Lower leg skin (tissue), 3 donors: ENCODE data around the gene PIK3AP1.

ENCODE experiments used
- CTCF ChIP-seq, 3 donors: fragments of 450-650 bp; IDR thresholded peaks; one replicate each; pipeline ENCODE4 v1.5.1; 2016; ENCODE audit warnings: antibody characterized with exemption in 3 of 3, mild to moderate bottlenecking in 3 of 3, moderate library complexity in 2 of 3
- POLR2A ChIP-seq, 2 donors: fragments of 450-650 bp; IDR thresholded peaks; one replicate each; pipeline ENCODE4 v1.6.1; 2016 to 2017; ENCODE audit warnings: antibody characterized with exemption in 2 of 2, mild to moderate bottlenecking in 1 of 2, moderate library complexity in 1 of 2

- TF ChIP-seq CTCF (IDR thresholded peaks at IDR 0.05) (no peak), POLR2A (IDR thresholded peaks at IDR 0.05) (no peak)
These were observed 141.2 kb downstream of the PIK3AP1 start for GRCh38 chr10:96579133-96579532.
